ENCODE results near the gene NR3C2. TPM values are rescaled to one million over a fixed set of nuclear protein-coding genes. Genes with fewer than 3 reads are reported as not detected.

The NR3C2 gene
- total RNA-seq, 1 donor from 2014 or later: 0.75 TPM

DNA sequence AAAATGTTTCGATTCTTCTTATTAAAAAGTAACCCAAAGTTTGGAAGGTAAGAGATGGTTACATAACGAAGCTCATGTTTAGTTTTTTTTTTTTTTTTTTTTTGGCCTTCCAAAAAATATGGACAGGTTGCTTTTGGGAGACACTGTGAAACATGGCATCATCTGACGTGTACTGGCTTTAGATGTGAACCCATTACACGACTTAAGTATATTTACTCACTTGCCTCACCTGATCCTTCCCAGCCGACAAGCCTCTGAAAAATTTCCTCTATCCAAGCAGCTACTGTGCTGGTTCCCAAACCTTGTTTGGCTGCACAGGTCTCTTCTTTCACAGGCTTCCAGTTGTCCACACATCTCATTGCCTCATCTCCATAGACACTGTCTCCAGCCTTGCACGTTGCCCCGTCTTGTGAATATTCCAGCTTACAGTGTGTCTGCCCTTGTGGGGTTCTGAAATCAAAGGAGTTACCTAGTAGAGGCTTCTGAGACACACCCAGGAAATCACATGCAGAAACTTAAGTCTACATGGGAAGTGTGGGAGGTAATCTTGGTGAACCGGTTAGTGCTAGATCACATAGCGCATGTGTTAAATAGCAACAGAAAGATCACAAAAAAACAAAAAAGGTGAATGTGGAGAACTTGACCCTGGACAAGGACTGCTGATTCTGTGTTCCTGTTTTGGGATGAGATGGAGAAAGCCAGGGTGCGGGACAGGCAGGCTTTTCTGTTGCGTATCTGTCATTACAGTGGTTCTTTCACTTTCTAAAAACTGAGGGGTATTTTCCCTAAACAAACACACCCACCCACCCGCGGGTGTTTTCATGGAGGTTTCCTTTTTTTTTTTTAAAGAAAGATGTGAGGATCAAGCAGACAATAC, 381.7 kb downstream of the NR3C2 start:
- peaks cover 15% of the 10 kb centered on the region for H3K4me1 Mint-ChIP-seq (ENCODE audit: unreplicated experiment)
- peaks cover 45% of the 10 kb centered on the region for H3K36me3 Mint-ChIP-seq (ENCODE audit: unreplicated experiment)
- no peak for DNase-seq (ENCODE audit: extremely low spot score, unreplicated experiment)
- H3K27ac Mint-ChIP-seq (ENCODE audit: unreplicated experiment): no peak overlapping the region
- no peaks in the 10 kb centered on the region for H3K27me3 Mint-ChIP-seq (ENCODE audit: unreplicated experiment)
- TF ChIP-seq, protein P1, sequence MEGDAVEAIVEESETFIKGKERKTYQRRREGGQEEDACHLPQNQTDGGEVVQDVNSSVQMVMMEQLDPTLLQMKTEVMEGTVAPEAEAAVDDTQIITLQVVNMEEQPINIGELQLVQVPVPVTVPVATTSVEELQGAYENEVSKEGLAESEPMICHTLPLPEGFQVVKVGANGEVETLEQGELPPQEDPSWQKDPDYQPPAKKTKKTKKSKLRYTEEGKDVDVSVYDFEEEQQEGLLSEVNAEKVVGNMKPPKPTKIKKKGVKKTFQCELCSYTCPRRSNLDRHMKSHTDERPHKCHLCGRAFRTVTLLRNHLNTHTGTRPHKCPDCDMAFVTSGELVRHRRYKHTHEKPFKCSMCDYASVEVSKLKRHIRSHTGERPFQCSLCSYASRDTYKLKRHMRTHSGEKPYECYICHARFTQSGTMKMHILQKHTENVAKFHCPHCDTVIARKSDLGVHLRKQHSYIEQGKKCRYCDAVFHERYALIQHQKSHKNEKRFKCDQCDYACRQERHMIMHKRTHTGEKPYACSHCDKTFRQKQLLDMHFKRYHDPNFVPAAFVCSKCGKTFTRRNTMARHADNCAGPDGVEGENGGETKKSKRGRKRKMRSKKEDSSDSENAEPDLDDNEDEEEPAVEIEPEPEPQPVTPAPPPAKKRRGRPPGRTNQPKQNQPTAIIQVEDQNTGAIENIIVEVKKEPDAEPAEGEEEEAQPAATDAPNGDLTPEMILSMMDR (IDR thresholded peaks at IDR 0.05): no peak
- H3K4me3 Mint-ChIP-seq (ENCODE audit: unreplicated experiment): no peak overlapping the region
- H3K9me3 Mint-ChIP-seq (ENCODE audit: unreplicated experiment): no peaks in the 10 kb centered on the region

DNA sequence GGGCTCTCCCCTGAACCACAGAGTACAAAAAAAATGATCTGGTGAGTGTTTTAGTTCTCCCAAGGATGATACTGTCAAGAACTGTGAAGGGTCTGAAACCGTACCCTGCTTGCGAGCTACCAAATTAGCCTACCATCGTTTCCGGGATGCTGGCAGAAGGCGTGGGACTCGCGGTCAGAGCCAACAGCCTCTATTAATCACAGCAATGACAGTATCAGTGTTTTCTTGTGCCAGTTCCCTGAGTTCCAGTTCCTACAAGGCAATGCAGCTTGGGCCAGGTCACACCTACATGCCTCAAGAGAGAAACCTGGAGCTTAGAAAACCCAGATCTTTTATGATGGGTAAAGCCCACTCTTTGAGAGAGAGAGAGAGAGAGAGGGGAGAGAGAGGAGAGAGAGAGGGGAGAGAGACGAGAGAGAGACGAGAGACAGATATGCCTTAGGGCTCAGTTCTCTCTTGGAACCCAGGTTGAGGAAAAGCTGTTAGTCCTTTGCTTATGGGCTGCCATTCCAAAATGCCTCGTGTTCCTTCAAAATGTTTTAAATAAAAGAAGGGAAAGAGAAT, 382.5 kb downstream of the NR3C2 start:
- Mint-ChIP-seq H3K4me1 (ENCODE audit: unreplicated experiment) (peaks cover 18% of the 10 kb centered on the region), H3K27me3 (ENCODE audit: unreplicated experiment) (no peaks in the 10 kb centered on the region), H3K36me3 (ENCODE audit: unreplicated experiment) (peaks cover 38% of the 10 kb centered on the region), H3K4me3 (ENCODE audit: unreplicated experiment) (no peak overlapping the region), H3K27ac (ENCODE audit: unreplicated experiment) (no peak overlapping the region), H3K9me3 (ENCODE audit: unreplicated experiment) (no peaks in the 10 kb centered on the region)
- TF ChIP-seq, protein P1 (IDR thresholded peaks at IDR 0.05): no peak
- no peak for DNase-seq (ENCODE audit: extremely low spot score, unreplicated experiment)

DNA sequence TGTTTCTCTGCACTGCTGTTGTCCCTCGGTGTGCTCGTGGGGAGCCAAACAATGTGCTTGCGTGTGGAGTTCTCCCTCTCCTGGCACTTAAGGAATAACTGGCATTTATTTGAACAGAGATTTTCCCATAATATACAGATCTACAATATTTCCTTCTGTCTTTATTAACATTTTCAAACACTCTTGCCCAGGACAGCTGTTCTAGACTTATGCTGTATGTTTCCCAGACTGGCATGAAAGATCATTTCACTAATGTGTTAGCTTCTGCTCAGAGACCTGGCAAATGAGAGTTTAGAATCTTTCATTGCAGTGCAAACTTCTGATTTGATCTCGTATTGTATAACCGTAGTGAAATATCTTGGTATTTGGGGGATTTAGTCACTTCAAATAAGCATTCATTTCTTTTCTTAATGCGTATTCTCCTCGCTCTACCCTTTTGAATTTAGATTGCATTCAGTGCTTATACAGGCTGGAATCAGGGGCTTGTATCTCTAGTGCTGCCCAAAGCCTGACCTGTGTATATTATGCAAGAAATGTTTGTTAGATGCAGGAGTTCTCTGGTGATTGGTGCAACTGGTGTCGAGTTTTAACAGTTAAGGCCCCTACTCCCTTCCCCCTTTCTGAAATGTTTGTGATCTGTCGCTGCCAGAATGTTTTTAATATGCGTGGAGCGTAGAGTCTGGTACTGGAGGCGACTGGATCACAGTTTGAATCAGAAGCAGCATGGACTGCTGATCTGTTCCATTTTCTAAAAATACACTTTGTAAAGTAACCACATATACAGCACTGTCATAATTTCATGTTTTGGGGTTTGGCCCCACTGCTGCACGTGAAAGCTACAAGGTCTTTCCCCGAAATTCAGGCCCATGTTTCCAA, 384.0 kb downstream of the NR3C2 start:
- DNase-seq (ENCODE audit: extremely low spot score, unreplicated experiment): no peak
- H3K36me3 Mint-ChIP-seq (ENCODE audit: unreplicated experiment): peaks cover 36% of the 10 kb centered on the region
- H3K4me1 Mint-ChIP-seq (ENCODE audit: unreplicated experiment): peaks cover 33% of the 10 kb centered on the region
- TF ChIP-seq, protein P1 (IDR thresholded peaks at IDR 0.05): no peak
- no peak overlapping the region for H3K4me3 Mint-ChIP-seq (ENCODE audit: unreplicated experiment)
- H3K27ac Mint-ChIP-seq (ENCODE audit: unreplicated experiment): peak overlapping the region; percentile 14
- H3K9me3 Mint-ChIP-seq (ENCODE audit: unreplicated experiment): no peaks in the 10 kb centered on the region
- H3K27me3 Mint-ChIP-seq (ENCODE audit: unreplicated experiment): no peaks in the 10 kb centered on the region

DNA sequence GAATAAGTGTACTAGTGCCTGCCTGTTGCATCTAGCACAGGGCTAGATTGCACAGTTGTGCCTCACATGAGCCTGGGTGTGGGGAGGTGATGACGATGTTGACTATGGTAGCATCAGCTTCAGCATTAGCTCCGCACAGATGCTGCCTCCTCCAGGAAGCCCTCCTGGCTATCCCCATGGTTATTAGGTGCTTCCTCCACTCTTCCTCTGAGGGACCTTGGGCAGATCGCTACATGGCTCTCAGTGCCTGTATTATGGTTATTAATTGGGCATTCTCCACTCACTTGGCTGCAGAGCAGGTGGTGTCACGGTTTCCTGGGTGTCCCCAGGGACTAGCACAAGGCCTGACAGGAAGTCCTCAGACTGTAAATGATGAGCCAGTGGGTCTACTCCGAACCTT, 384.7 kb downstream of the NR3C2 start:
- H3K4me1 Mint-ChIP-seq (ENCODE audit: unreplicated experiment): peaks cover 34% of the 10 kb centered on the region
- no peak overlapping the region for H3K4me3 Mint-ChIP-seq (ENCODE audit: unreplicated experiment)
- no peaks in the 10 kb centered on the region for H3K27me3 Mint-ChIP-seq (ENCODE audit: unreplicated experiment)
- TF ChIP-seq, protein P1 (IDR thresholded peaks at IDR 0.05): no peak
- H3K9me3 Mint-ChIP-seq (ENCODE audit: unreplicated experiment): no peaks in the 10 kb centered on the region
- no peak for DNase-seq (ENCODE audit: extremely low spot score, unreplicated experiment)
- peaks cover 38% of the 10 kb centered on the region for H3K36me3 Mint-ChIP-seq (ENCODE audit: unreplicated experiment)
- H3K27ac Mint-ChIP-seq (ENCODE audit: unreplicated experiment): peak overlapping the region; percentile 14
